K562 (cell line): ENCODE measurements around the gene TTN. TPM values are rescaled to one million over a fixed set of nuclear protein-coding genes. Genes with fewer than 3 reads are reported as not detected.

Experiments used
- ATAC-seq: fragments of 200-7000 bp; cut with Tn5 transposase; 3 replicates; pipeline ENCODE4 v1.9.1; 2020; ENCODE audit warnings: moderate library complexity
- BruUV-seq: library from RNA; stranded (reverse); fragments of 400-500 nt; replicated peaks from 2 replicates; lab custom pipeline; 2021; lab: Mats Ljungman, UMichigan
- CTCF ChIA-PET: fragments of 300-600 bp; formaldehyde crosslinking; extraction: SDS; loops from one replicate; lab custom pipeline; 2021; ENCODE audit warnings: low intra/inter-chr PET ratio; lab: Yijun Ruan, JAX
- POLR2A ChIA-PET: fragments of 300-600, 350-650 bp; sonication (Branson Sonifier 250); formaldehyde crosslinking; extraction: SDS; loops from one replicate; lab custom pipeline; 2021; ENCODE audit warnings: antibody characterized with exemption, inconsistent platforms; lab: Yijun Ruan, JAX
- DNase-seq, 4 experiments: peaks; one replicate each; pipeline versions ENCODE4 v3.0.0 to v3.0.0-alpha.2; 2011 to 2018; ENCODE audit warnings: low spot score in 3 of 4, mixed read lengths in 3 of 4; ENCODE audit errors: extremely low read depth in 1 of 4
- FAIRE-seq: peaks from 2 replicates; lab custom pipeline; 2011; peaks lifted over from hg19 to GRCh38; lab: Jason Lieb, UNC
- H2AFZ ChIP-seq: 2 replicates; pipeline ENCODE4 v1.6.0; 2011; ENCODE audit warnings: low read depth, low read length, control low read depth, inconsistent platforms
- H3K27ac ChIP-seq: fragments of 200-600 bp; 3 replicates; pipeline ENCODE4 v1.8.0; 2011; ENCODE audit warnings: low read depth, mild to moderate bottlenecking, control low read depth, inconsistent platforms, low read length, moderate library complexity, mixed read lengths; ENCODE audit errors: extremely low read depth
- H3K27me3 ChIP-seq, 2 experiments: fragments of 300-600 bp in 1 of 2; 2 replicates in 1 of 2; 3 replicates in 1 of 2; pipeline versions ENCODE4 v1.6.0 to v1.8.0; 2011; ENCODE audit warnings: inconsistent platforms in 2 of 2, low read length in 2 of 2, mild to moderate bottlenecking in 1 of 2, mixed read lengths in 1 of 2, moderate library complexity in 1 of 2; ENCODE audit not compliant: control insufficient read depth in 2 of 2, insufficient read depth in 2 of 2
- H3K36me3 ChIP-seq: fragments of 300-600 bp; 3 replicates; pipeline ENCODE4 v1.8.0; 2011; ENCODE audit warnings: mild to moderate bottlenecking, low read length, inconsistent platforms; ENCODE audit not compliant: control insufficient read depth, insufficient read depth
- H3K4me1 ChIP-seq, 2 experiments: fragments of 200-600 bp in 1 of 2; replicated peaks in 1 of 2; 2 replicates in 1 of 2; 3 replicates in 1 of 2; pipeline versions ENCODE4 v1.5.1 to v1.8.0; 2011; ENCODE audit warnings: inconsistent platforms in 2 of 2, low read length in 2 of 2, mild to moderate bottlenecking in 1 of 2, mixed read lengths in 1 of 2, moderate library complexity in 1 of 2; ENCODE audit not compliant: control insufficient read depth in 2 of 2, insufficient read depth in 2 of 2
- H3K4me2 ChIP-seq: 2 replicates; pipeline ENCODE4 v1.6.1; 2011; ENCODE audit warnings: low read length, control low read depth, inconsistent platforms, mixed read lengths; ENCODE audit not compliant: insufficient read depth
- H3K4me3 ChIP-seq: fragments of 200-600 bp; sonication (generic), shearing (Covaris generic); 2 replicates; pipeline ENCODE4 v1.5.1; 2016; ENCODE audit warnings: control low read depth, inconsistent platforms
- H3K79me2 ChIP-seq: fragments of 200-600 bp; 3 replicates; pipeline ENCODE4 v1.8.0; 2011; ENCODE audit warnings: low read length, inconsistent platforms; ENCODE audit not compliant: control insufficient read depth, insufficient read depth
- H3K9ac ChIP-seq, 2 experiments: 2 replicates each; pipeline versions ENCODE4 v1.6.0 to v1.6.1; 2011; ENCODE audit warnings: low read depth in 2 of 2, low read length in 2 of 2, control low read depth in 1 of 2, inconsistent platforms in 1 of 2, mild to moderate bottlenecking in 1 of 2, mixed read lengths in 1 of 2; ENCODE audit not compliant: insufficient read depth in 1 of 2
- H3K9me1 ChIP-seq: one replicate; pipeline ENCODE4 v1.6.0; 2011; ENCODE audit warnings: inconsistent platforms, mild to moderate bottlenecking, low read length, moderate library complexity; ENCODE audit not compliant: control insufficient read depth, insufficient read depth
- H3K9me3 ChIP-seq: replicated peaks from 2 replicates; pipeline ENCODE4 v1.5.1; 2011; ENCODE audit warnings: low read depth, low read length, inconsistent platforms; ENCODE audit not compliant: control insufficient read depth, insufficient read depth
- H4K20me1 ChIP-seq: replicated peaks from 2 replicates; pipeline ENCODE4 v1.6.1; 2011; ENCODE audit warnings: low read length, inconsistent platforms, mixed read lengths; ENCODE audit not compliant: control insufficient read depth, insufficient read depth
- FOS ChIP-seq: IDR thresholded peaks from 3 replicates; pipeline ENCODE4 v1.6.1; 2011; ENCODE audit not compliant: insufficient read length; ENCODE audit errors: extremely low read depth
- MAFG ChIP-seq: fragments of 450-650 bp; conservative IDR thresholded peaks from 2 replicates; pipeline ENCODE4 v1.6.1; 2016; ENCODE audit warnings: missing genetic modification characterization, missing compliant biosample characterization
- TGIF2 ChIP-seq: sonication (generic); formaldehyde crosslinking; IDR thresholded peaks from 2 replicates; pipeline ENCODE4 v1.8.1; 2022; ENCODE audit warnings: mild to moderate bottlenecking, missing genetic modification reagents, moderate library complexity
- WGBS: fragments of 100-300 bp; shearing (Covaris generic); methylation state at CpG from one replicate; pipeline ENCODE4 v1.1.6; 2016; ENCODE audit warnings: low coverage, mixed read lengths; ENCODE audit not compliant: insufficient coverage; ENCODE audit errors: missing lambda C conversion rate; 5-methylcytosine and 5-hydroxymethylcytosine counted together
- in situ Hi-C: fragments of 300-500 bp; cut with MboI; formaldehyde crosslinking; loops from 4 replicates; pipeline ENCODE4 v1.15.0; 2018; ENCODE audit warnings: inconsistent platforms, mixed read lengths
- intact Hi-C: fragments of 100-400 bp; cut with micrococcal nuclease; formaldehyde crosslinking; loops from 2 replicates; pipeline ENCODE4 v1.14.2; 2022
- polyA plus RNA-seq, 8 experiments: library from polyadenylated mRNA; depleted of rRNA in 4 of 8; stranded (reverse) in 5 of 8; unstranded in 3 of 8; fragments of >200 nt; fragmentation: Nextera tagmentation in 2 of 8; fragmentation: Illumina TruSeq in 1 of 8; extraction: Ambion mirVana in 2 of 8; extraction: Trizol in 1 of 8; gene quantifications; 2 replicates each; pipeline versions ENCODE4 v1.2.1 to v1.2.3, GENCODE V29; 2011 to 2014; ENCODE audit warnings: inconsistent platforms in 1 of 8, missing spikeins in 1 of 8
- total RNA-seq, 7 experiments: library from RNA; depleted of rRNA in 6 of 7; stranded (reverse); fragments of >200 nt in 6 of 7; fragmentation: Illumina TruSeq in 2 of 7; extraction: Trizol in 2 of 7; gene quantifications; 2 replicates each; pipeline versions ENCODE4 v1.2.1 to v1.2.3, GENCODE V29; 2011 to 2021; ENCODE audit warnings: low replicate concordance in 1 of 7
- TF ChIP-seq, protein P1 (sequence below): sonication (generic); formaldehyde crosslinking; IDR thresholded peaks from 2 replicates; pipeline ENCODE4 v1.8.0; 2023; ENCODE audit warnings: mild to moderate bottlenecking, missing genetic modification reagents
- TF ChIP-seq, protein P2 (sequence below): fragments of 200-800 bp; sonication (Bioruptor generic); IDR thresholded peaks from 2 replicates; pipeline ENCODE4 v1.6.1; 2017; ENCODE audit warnings: missing genetic modification characterization, missing compliant biosample characterization

Gene TTN
- total and polyA plus RNA-seq, 9 of the 15 experiments (the other 6 are each of a cell fraction or from before 2014, with no cell fraction given): under 0.01 to 0.20 (median 0.04) TPM; not detected in 1

DNA sequence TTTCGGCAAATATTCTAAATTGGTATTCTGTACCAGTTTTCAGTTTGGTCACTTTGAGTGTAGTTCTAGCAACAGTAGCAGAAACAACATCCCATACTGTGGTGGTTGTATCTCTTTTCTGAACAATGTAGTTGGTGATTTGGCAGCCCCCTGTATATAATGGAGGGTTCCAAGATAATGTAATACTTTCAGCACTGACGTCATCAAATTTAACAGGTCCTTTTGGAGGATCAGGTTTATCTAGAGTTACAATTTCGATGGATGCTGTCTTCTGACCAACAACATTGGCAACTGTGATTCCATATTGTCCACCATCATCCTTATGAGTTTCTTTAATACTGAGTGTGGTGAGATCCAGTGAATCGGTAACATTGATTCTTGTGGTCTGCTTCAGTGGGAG, 239.0 kb downstream of the TTN start:
- TF ChIP-seq, protein P1, sequence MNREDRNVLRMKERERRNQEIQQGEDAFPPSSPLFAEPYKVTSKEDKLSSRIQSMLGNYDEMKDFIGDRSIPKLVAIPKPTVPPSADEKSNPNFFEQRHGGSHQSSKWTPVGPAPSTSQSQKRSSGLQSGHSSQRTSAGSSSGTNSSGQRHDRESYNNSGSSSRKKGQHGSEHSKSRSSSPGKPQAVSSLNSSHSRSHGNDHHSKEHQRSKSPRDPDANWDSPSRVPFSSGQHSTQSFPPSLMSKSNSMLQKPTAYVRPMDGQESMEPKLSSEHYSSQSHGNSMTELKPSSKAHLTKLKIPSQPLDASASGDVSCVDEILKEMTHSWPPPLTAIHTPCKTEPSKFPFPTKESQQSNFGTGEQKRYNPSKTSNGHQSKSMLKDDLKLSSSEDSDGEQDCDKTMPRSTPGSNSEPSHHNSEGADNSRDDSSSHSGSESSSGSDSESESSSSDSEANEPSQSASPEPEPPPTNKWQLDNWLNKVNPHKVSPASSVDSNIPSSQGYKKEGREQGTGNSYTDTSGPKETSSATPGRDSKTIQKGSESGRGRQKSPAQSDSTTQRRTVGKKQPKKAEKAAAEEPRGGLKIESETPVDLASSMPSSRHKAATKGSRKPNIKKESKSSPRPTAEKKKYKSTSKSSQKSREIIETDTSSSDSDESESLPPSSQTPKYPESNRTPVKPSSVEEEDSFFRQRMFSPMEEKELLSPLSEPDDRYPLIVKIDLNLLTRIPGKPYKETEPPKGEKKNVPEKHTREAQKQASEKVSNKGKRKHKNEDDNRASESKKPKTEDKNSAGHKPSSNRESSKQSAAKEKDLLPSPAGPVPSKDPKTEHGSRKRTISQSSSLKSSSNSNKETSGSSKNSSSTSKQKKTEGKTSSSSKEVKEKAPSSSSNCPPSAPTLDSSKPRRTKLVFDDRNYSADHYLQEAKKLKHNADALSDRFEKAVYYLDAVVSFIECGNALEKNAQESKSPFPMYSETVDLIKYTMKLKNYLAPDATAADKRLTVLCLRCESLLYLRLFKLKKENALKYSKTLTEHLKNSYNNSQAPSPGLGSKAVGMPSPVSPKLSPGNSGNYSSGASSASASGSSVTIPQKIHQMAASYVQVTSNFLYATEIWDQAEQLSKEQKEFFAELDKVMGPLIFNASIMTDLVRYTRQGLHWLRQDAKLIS (CRISPR knock-in tag): no peak
- TF ChIP-seq, protein P2, sequence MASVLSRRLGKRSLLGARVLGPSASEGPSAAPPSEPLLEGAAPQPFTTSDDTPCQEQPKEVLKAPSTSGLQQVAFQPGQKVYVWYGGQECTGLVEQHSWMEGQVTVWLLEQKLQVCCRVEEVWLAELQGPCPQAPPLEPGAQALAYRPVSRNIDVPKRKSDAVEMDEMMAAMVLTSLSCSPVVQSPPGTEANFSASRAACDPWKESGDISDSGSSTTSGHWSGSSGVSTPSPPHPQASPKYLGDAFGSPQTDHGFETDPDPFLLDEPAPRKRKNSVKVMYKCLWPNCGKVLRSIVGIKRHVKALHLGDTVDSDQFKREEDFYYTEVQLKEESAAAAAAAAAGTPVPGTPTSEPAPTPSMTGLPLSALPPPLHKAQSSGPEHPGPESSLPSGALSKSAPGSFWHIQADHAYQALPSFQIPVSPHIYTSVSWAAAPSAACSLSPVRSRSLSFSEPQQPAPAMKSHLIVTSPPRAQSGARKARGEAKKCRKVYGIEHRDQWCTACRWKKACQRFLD (CRISPR knock-in tag): no peak
- TF ChIP-seq TGIF2 (CRISPR knock-in tag): no peak
- no peak for TF ChIP-seq MAFG (tag)
- TF ChIP-seq FOS: no peak
- no peak overlapping the region for H3K4me3 ChIP-seq
- 61% methylated on average over 4 of the region's 4 CpGs for WGBS
- no peak for ATAC-seq
- H3K36me3 ChIP-seq: peaks cover 9% of the 10 kb centered on the region; the same call in 1 of the 3 replicates
- H3K79me2 ChIP-seq: no peaks in the 10 kb centered on the region
- no peaks in the 10 kb centered on the region for H3K27me3 ChIP-seq
- peaks cover 3% of the 10 kb centered on the region for H3K9me1 ChIP-seq
- BruUV-seq: no TSS peak
- ChIA-PET CTCF (no interaction called here), POLR2A (interaction anchor here (0.6 kb wide), 1 partner anchor 14 kb away, joined by 3 read pairs; no protein-coding TSS in a partner anchor)
- no peak overlapping the region for H3K9ac ChIP-seq
- no peaks in the 10 kb centered on the region for H3K9me3 ChIP-seq
- no peak for FAIRE-seq
- in situ Hi-C loops (no loop called here), intact Hi-C loops (no loop called here)
- no peaks in the 10 kb centered on the region for H4K20me1 ChIP-seq
- DNase-seq: no peak
- H2AFZ ChIP-seq: no peak overlapping the region
- H3K27ac ChIP-seq: no peak overlapping the region
- H3K4me1 ChIP-seq: no peaks in the 10 kb centered on the region
- H3K4me2 ChIP-seq: no peak overlapping the region
